ENCODE data around the gene SUGP2. TPM values are rescaled to one million over a fixed set of nuclear protein-coding genes. Genes with fewer than 3 reads are reported as not detected.

SUGP2 gene
- total RNA-seq, 1 experiment from 2014 or later: 35.4 TPM

DNA sequence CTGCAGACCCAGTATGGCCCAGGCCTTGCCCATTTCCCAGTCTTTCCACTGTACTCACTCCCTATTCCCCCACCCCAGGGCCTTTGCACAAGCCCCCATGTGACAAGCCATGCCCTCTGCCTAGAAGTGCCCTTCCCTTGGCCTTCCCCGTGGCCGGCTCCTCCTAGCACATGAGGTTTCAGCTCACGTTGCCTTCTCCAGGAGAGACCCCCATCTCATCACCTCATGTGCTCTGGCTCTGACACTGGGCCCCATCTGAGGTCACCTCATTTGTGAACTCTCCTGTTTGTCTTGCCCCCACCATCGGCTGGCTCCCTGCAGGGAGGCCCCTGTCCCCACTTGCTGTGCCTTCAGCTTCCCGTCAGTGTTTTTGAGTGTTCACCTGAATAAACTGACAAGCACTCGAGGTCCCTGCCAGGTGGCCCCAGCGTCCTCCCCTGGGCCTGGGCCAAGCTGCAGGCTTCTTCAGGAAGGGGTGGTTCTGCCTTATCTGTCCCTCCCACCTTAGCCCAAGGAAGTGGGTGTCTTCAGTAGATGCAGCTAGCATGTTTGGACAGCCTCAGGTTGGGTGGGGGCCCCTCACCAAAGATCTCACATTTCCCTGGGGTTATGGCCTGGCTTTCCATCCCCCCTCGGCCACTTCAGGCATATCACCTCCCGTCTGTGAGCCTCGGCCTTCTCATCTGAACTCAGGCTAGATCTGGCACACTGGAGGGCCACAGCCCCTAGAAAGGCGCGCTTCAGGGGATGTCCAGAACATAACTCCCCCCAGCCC is 26.7 kb upstream of the SUGP2 start:
- no peak for DNase-seq (ENCODE audit: low read depth)

DNA sequence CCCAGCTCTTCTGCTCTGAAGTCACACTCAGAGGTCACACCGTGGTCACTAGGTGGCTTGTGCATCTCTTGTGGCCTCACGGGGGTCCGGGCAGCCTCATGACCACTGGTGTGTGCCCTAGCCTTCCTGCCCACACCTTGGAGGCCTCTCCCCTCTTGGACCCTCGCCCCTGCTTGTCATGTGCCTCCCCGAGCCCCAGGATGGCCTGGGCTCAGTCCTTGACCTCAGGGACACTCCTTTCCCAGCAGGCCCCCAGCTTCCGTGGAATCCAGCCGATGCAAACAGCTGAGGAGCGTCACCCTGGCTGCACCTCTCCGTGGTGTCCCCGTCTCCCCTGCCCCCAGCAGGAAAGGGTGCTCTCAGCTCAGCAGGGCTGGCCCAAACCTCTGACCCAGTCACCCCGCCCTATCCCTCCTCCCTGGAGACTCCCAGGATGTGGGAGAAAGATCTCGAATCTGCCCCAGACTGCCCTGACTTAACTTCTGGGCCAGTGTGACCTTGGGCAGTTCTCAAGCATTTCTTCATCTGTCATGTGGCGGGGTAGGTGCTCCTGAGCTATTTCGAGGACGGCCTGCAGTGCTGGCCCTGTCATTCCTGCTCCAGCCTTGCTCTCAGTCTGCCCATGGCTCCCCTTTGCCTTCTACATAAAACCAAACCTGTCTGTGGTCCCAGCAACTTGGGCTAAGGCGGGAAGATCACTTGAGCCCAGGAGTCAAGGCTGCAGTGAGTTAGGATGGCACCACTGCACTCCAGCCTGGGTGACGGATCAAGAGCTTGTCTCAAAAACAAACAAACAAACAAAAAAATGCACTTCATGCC is 25.9 kb upstream of the SUGP2 start:
- DNase-seq (ENCODE audit: low read depth): no peak

DNA sequence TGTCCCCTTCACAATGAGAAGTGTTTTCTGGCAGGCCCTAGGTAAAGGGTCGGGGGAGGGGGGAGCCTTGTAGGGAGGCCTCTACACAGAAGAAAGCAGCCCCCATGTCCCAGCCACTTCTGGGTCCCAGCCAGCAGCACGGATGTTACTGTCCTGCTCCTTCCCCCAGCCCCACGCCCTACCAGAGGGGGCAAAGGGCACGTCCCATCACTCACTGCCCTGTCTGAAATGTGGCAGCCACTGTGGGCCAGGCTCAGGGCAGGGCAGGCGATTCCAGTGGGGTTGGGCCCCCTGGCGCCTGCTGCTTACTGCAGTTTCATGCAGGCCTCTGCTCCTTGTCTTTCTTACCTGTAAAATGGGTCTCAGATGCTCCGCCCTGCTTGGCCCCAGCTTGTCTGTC is 24.4 kb upstream of the SUGP2 start:
- no peak for DNase-seq (ENCODE audit: low read depth)

DNA sequence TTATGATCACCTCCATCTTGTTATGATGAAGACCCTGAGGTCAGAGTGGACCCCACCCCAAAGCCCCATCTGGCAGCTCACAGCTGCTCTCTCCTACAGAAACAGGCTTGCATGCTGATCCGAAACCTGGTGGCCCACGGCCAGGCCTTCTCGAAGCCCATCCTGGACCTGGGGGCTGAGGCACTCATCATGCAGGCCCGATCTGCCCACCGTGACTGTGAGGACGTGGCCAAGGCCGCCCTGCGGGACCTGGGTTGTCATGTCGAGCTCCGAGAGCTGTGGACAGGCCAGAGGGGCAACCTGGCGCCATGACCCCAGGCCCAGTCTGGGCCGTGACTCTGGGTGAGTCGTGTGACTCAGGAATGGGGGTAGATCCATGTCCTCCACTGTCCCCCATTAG is 24.0 kb upstream of the SUGP2 start:
- DNase-seq (ENCODE audit: low read depth): no peak

DNA sequence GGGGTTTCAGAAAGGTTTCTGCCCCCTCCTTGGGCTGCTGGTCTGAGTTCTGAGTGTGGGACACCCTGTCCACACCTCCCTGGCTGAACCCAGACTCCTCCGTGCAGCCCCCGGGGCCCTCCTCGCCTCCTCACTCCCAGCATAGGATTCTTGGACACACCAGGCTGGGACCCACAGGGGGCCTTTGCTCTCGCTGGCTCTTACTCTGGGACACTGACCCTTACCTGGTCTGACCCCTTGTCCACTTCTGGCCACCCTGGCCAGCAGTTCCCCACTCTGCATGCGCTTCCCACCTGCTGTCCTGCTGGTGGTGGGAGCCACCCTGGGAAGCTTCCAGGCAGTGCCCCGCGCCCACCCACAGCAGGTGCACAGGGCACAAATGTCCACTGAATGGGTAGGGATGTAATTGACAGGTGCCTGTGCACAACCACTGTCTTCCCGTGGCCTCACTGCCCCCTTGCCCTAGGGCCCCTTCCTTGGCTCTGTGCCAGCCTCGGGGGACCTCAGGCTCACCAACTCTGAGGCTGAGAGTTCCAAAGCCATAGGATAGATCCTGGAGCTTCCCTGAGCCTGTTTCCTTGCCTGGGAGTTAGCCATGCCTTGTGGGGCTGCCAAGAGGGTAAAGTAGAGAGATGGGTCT is 23.4 kb upstream of the SUGP2 start:
- no peak for DNase-seq (ENCODE audit: low read depth)

DNA sequence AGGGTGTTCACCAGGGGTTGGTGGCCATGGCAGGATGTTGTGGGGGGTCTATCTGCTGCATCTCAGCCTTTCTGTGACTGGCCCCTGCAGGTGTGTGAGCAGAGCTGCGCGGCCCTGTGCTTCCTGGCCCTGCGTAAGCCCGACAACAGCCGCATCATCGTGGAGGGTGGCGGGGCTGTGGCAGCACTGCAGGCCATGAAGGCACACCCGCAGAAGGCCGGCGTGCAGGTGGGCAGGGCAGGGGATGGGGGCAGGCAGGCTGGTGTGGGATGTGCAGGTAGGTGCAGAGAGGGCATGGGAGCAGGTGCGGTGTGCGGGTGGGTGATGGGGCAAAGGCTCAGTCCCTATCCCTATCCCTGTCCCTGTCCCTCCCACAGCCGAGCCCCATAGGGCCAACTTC is 22.4 kb upstream of the SUGP2 start:
- no peak for DNase-seq (ENCODE audit: low read depth)

DNA sequence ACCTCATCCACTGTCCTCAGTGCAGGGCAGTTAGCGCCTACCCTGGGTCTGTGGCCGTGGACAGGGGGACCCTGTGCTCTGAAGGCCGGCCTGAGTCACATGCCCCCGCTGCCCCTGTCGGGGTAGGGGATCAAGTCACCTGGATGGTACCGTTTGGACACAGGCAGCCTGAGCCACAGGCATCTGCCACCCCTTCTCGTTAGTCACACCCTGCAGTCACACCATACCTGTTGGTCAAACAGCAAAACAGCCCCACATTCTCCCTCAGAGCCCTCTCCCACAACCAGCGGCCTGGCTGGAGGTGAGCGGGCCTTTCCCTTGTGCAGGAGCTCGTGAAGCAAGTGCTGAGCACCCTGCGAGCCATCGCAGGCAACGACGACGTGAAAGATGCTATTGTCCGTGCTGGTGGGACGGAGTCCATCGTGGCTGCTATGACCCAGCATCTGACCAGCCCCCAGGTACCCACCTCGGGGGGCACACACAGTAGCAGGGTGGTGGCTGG is 21.7 kb upstream of the SUGP2 start:
- no peak for DNase-seq (ENCODE audit: low read depth)

DNA sequence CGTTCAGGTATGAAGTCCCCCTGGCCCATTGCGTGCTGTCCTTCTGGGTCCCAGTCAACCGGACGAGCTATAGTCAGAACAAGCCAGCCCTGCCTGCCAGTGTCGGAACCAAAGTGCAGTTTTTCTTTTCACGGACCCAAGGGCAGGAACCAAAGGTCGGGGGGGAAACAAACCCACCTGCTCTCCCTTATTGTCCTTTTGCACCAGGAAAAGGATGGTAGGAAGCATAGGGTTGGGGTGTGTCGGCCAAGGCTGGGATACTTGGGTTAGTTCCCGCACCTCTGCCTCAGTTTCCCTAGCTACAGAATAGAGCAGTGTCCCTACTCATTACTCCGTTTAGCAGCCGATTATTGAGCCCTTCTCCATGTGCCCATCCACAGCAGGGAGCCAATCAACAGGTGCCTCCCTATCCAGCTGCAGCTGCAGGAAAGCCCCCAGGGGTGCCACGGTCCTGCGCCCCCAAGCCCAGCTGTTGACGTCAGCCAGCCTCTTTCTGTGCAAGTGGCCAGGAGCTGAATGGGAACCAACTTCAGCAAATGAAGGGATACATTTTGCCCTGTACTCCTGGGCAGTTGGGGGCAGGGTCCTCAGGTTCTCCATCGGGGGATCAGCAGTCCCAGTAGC is 21.1 kb upstream of the SUGP2 start:
- no peak for DNase-seq (ENCODE audit: low read depth)

DNA sequence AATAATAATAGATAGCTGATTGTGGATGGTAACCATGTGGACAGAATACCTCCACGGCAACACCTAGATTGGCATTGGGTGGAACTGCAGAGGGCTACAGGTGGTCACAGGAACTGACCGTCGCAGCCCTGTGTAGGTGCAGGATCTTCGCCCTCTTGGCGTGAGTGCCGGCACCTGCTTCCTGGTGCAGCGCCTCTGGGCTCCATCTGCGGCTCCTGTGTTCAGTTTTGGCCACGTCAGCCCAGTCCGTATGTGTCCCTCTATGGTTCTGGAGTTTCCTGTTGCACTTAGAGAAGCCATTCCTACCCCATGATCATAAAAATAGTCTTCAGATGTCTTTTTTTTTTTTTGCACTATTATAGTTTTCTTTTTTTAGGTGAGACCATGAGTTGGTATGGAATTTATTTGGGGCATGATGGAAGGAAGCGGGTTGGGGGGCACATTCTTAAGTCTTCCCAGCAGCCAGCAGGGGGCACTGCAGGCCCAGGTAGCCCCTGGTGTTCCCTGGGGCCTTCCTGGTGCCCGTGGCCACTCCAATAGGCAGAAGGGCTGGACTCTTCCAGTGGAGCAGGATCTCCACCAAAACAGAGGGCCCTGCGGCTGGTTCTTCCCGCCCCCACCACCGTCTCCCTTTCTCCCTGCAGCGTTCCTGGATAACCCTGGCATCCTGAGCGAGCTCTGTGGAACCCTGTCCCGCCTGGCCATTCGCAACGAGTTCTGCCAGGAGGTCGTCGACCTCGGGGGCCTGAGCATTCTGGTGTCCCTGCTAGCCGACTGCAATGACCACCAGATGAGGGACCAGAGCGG is 20.4 kb upstream of the SUGP2 start:
- DNase-seq (ENCODE audit: low read depth): peak; percentile 37

DNA sequence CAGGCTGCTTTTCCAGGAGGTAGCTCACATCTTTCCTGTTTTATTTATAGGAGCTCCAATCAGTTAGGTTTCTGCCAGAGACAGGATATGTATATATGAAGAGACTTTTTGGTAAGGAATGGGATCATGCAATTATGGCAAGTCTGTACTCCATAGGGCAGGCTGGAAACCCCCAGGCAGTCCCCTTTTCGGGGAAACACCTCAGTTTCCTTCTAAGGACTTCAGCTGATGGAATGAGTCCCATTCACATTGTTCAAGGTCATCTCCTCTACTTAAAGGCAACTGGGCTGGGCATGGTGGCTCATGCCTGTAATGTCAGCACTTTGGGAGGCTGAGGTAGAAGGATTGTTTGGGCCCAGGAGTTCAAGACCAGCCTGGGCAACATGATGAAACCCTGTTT is 19.6 kb upstream of the SUGP2 start:
- DNase-seq (ENCODE audit: low read depth): no peak

DNA sequence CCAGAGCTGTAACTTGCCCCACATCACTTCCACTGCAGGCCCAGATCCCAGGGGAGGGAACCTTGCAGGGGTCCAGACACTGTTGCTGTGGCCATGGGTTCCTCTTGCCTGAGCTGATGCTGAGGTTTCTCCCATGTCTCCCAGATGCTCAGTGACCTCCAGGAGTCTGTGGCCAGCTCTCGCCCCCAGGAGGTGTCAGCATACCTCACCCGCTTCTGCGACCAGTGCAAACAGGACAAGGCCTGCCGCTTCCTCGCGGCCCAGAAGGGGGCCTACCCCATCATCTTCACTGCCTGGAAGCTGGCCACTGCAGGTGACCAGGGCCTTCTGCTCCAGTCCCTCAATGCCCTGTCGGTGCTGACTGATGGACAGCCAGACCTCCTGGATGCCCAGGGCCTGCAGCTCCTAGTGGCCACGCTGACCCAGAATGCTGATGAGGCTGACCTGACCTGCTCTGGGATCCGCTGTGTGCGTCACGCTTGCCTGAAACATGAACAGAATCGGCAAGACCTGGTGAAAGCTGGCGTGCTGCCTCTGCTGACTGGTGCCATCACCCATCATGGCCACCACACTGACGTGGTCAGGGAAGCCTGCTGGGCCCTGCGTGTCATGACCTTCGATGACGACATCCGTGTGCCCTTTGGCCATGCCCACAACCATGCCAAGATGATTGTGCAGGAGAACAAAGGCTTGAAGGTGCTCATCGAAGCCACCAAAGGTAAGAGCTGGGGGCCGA is 18.3 kb upstream of the SUGP2 start:
- DNase-seq (ENCODE audit: low read depth): no peak

DNA sequence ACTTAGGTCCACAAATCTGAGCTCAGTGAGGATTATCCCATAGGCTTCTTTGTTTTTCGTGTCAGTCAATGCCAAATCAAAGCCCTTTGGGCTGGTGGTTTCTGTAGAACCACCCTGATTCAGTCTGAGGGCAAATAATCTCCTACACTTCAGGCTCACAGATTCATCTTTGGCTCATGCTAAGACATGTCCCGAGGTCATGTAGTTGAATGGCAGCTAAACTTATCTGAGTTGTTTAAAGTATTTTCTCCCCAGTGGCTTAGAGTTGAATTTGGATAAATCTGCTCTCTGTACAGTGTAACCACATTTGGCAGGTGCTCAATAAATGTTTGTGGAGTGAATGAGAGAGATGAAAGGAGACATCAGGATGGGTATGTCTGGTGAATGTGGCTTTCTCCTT is 17.4 kb upstream of the SUGP2 start:
- no peak for DNase-seq (ENCODE audit: low read depth)

DNA sequence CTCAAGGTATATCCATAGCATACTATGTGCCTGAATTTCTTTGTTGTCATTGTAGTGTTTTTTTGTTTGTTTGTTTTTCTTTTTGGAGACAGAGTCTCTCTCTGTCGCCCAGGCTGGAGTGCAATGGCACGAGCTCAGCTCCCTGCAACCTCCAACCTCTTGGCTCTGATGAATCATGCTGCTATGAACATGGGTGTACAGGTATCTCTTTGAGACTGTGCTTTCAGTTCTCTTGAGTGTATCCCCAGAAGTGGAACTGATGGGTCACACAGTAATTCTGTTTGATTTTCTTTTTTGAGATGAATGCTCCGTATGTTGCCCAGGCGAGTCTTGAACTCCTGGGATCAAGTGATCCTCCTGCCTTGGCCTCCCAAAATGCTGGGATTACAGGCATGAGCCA is 16.8 kb upstream of the SUGP2 start:
- DNase-seq (ENCODE audit: low read depth): no peak

DNA sequence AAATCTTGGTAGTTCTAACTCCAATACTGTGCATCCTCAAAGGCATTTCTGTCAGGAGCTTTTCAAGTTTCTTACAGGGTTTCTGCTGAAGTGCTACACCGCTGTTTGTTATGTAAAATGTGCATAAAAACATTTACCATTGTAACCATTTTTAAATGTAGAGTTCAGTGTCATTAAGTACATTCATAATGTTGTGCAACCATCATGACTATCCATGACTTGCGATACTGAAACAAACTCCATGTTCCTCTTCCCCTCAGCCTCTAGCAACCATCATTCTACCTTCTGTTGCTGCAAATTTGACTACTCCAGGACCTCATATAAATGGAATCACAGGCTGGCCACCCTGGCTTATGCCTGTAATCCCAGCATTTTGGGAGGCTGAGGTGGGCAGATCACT is 16.1 kb upstream of the SUGP2 start:
- DNase-seq (ENCODE audit: low read depth): no peak

DNA sequence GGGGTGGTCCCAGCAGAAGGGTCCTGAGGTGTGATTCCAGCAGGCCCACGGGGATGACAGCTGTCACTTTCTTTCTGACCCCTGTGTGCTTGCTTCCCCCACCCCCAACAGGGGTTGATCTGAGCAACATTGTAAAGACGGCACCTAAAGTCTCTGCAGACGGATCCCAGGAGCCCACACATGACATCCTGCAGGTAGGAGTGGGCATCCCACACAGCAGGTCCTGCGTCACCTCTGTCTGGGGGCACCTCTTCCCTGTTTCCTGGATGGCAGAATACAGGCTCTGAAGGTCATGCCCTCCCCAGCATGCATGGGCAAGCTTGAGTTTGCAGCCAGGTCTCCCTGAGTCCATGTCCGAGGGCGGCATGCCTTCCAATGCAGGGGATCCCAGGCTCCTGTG is 10.6 kb upstream of the SUGP2 start:
- no peak for DNase-seq (ENCODE audit: low read depth)

DNA sequence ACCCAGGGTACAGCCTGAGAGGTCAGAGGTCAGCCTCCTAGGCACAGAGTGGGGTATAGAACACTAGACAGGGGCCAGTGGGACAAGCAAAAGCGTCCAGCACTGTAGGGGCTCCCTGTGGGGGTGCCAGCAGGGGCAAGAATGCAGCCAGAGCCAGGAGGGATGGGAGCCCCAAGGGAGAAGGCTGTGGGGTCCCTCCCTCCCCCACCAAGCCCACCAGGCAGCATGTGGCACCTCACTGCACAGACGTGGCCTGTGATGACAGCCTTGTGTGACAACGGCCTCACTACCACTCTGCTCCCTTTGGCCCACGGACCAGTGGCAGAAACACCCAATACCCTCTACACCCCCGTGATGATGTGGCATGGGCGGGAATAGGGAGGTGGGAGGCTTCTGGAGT is 10.2 kb upstream of the SUGP2 start:
- no peak for DNase-seq (ENCODE audit: low read depth)

DNA sequence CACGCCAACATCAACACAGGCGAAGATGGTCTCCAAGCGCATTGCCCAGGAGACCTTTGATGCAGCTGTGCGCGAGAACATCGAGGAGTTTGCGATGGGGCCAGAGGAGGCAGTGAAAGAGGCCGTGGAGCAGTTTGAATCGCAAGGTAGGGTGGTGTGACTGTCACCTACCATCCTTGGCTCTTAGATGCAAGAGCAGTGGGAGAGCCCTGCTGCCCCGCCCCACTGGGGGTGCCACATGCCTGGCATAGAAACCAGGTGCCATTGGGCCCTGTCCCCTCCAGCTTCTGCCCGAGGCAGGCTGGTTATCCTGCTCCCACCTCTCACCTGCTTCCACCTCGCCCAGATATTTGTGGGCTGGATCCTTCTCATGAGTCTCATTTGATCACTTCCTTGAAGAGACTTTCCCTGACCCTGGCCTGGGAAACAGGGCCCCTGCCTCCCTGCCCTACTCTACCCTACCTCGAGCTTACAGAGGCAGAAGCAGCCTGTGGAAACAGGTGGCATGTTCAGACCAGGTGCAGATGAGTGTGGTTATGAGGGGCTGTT is 9.5 kb upstream of the SUGP2 start:
- no peak for DNase-seq (ENCODE audit: low read depth)

DNA sequence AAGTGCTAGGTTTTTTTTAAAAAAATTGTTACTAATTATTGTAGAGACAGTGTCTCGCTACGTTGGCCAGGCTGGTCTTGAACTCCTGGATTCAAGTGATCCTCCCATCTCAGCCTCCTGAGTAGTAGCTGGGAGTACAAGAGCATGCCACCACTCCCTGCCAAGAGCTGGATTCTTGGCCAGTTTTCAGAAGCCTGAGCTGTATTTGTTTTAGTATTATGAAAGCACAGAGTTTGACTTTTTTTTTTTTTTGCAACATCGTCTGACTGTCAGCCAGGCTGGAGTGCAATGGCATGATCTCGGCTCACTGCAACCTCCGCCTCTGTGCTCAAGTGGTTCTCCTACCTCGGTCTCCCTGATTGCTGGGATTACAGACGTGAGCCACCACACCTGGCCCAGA is 7.1 kb upstream of the SUGP2 start:
- DNase-seq (ENCODE audit: low read depth): peak; percentile 22

DNA sequence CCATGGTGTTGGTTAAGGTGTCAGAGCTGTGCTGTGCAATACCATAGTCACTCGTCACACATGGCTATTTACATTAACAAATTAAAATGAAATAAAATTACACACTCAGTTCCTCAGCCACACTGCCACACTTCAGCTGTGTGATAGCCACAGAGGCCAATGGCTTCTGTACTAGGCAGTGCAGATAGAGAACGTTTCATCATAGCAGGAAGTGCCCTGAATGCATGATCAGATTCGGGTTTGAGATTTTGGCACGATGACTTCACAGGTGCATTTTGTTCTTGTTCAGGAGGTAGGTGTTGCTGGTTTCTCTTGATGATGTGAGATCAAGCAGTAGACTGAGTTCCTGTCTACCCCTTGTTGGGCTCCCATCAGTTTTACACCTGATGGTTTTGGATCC is 6.6 kb upstream of the SUGP2 start:
- DNase-seq (ENCODE audit: low read depth): no peak

DNA sequence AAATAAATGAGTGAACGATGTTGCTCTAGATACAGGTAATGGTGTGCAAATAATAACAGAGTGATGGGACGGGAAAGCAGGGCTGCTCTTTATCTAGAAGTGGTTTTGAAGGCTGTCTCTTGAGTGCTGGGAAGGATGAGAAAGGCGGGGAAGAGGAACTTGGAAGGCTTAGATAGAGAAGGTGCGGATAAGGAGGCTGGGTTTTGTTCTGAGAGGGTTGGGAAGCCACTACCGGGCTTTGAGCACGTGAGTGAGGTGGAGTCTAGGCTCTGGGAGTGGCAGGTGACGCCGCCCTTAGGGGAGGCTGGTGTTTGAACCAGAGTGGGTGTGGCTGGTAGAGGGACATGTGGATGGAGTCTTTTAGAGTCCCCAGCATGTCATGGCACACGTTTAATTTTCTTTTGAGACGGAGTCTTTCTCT is 897 bp upstream of the SUGP2 start:
- DNase-seq (ENCODE audit: low read depth): peak; percentile 79

DNA sequence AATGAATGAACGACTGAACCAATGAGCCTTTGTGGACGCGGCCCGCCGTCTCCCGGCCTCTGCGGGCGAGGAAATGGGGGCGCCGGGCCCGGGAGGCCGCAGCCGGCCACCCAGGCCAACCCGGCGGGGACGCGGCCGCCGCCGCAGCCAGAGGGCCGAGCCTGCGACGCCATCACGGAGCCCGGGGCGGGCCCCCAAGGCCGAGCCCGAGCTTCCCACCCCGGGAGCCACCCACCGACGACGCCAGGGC is 216 bp downstream of the SUGP2 start:
- no peak for DNase-seq (ENCODE audit: low read depth)

All from RPMI7951 (cell line).